Diencephalon (tissue), 1 donor: ENCODE data around the gene ASPHD1. TPM values are rescaled to one million over a fixed set of nuclear protein-coding genes. Genes with fewer than 3 reads are reported as not detected.

Source experiments
- total RNA-seq: library from RNA; depleted of rRNA; stranded (reverse); fragments of >200 nt; gene quantifications from one replicate; pipeline ENCODE4 v1.2.3, GENCODE V29; 2014

ASPHD1 gene
- total RNA-seq: 14.8 TPM

GRCh38 chr16:29900102-29900887 lies at the start of gene ASPHD1:
Gene ASPHD1, plus strand, starts transcription at chr16:29900488. Its CDS starts 484 bp downstream, at chr16:29900972.

GRCh38 chr16:29862884-29863668 lies 37.2 kb upstream of the ASPHD1 start, which contains the start of gene CDIPT:
Gene CDIPT, minus strand, starts transcription at chr16:29863226. Its CDS starts 369 bp downstream, at chr16:29862857.

DNA sequence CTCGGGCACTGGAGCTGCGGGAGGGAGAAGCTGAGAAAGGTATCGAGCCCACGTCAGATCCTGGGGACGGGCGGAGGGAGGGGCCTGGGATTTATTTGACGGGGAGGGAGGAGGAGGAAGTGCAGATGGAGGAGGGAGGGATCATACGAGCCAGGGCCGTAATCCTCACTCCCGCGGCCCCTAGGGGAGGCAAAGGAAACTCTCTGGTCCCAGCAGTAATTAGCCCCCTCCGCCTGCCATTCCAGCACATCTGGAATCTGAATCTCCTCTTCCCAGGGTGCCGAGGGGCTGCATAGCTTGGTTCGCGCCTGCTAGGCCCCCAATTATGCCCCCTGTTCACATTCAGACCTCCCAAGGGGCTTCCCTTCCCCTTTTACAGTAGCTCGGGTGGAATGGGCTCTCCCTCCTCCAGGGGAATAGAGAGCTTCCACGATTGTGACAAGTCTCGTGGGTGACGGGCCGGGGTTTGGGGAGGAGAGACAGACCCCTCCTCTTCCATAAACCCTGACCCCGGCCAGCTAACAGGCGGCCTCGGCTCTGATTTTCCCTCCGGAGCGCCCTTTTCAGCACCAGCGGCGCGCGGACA lies 679 bp upstream of the ASPHD1 start, which contains the start of gene SEZ6L2:
Gene SEZ6L2, minus strand, starts transcription at position 35 of the 586 bp plus-strand sequence. CDS start 531 bp downstream, outside the sequence.

DNA sequence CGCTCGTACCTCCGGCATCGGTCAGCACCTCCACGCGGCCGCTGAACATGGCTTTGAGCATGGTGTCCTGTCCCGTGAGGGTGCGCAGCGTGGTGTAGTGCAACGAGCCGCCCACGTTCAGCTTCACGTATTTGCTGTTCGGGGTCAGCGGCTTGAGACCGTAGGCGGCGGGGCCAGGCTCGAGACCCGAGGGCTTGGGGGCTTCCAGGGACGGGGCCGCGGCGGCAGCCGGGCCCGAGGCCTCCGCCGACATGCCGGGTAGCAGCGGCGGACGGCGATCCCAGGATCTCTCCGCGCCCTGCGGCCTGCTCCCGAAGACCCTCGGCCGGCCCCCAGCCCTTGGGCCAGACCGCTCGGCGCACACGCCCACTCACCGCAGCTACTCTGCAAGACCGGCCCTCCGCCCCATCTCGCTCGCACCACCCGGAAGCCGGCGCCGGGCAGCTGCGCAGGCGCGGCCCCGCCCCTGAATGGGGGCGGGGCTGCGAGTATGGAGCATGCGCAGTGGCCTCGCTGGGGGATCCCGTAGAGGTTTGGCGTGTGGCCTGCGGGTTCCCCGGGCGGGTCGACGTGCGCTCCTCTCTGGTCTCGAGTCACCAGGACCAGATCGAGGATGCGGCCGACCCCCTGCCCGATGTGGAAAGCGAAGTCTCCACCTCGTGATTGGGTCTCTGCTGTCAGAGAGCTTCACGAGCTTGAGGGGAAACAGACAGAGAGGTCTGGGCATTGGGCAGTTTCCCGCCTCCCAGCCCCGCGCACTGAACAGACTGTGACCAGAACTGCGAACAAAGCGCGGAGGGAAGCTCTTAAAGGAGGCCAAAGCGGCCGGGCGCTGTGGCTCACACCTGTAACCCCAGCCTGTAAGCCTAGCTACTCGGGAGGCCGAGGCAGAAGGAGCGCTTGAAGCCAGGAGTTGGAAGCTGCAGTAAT lies 25.8 kb downstream of the ASPHD1 start, which contains the start of gene KCTD13:
Gene KCTD13, minus strand, starts transcription at position 446 of the 930 bp plus-strand sequence. Its CDS starts 193 bp downstream, at position 253.

Other genes starting within 250 kb of the ASPHD1 start
- gene SPN, start 237.2 kb upstream of the ASPHD1 start, total RNA-seq: 0.23 TPM
- gene QPRT, start 221.3 kb upstream of the ASPHD1 start, total RNA-seq: 4.8 TPM
- 0.69 TPM for gene C16orf54, start 154.5 kb upstream of the ASPHD1 start, total RNA-seq
- not detected for gene ZG16, start 122.2 kb upstream of the ASPHD1 start, total RNA-seq
- 48.0 TPM for gene KIF22, start 109.7 kb upstream of the ASPHD1 start, total RNA-seq
- gene MAZ, start 94.0 kb upstream of the ASPHD1 start, total RNA-seq: 275 TPM
- 34.1 TPM for gene PRRT2, start 88.3 kb upstream of the ASPHD1 start, total RNA-seq
- 10.6 TPM for gene PAGR1, start 84.3 kb upstream of the ASPHD1 start, total RNA-seq
- gene MVP, start 80.0 kb upstream of the ASPHD1 start, total RNA-seq: 9.2 TPM
- 61.1 TPM for gene CDIPT, start 37.3 kb upstream of the ASPHD1 start, total RNA-seq
- 88.1 TPM for gene SEZ6L2, start 938 bp upstream of the ASPHD1 start, total RNA-seq
- gene KCTD13, start 25.7 kb downstream of the ASPHD1 start, total RNA-seq: 21.5 TPM
- 35.1 TPM for gene TMEM219, start 61.6 kb downstream of the ASPHD1 start, total RNA-seq
- 71.3 TPM for gene TAOK2, start 73.4 kb downstream of the ASPHD1 start, total RNA-seq
- gene HIRIP3, start 95.1 kb downstream of the ASPHD1 start, total RNA-seq: 12.0 TPM
- 27.7 TPM for gene INO80E, start 95.8 kb downstream of the ASPHD1 start, total RNA-seq
- 12.5 TPM for gene DOC2A, start 110.5 kb downstream of the ASPHD1 start, total RNA-seq
- gene C16orf92, start 122.7 kb downstream of the ASPHD1 start, total RNA-seq: not detected
- gene TLCD3B, start 130.8 kb downstream of the ASPHD1 start, total RNA-seq: 24.7 TPM
- gene ALDOA, start 165.3 kb downstream of the ASPHD1 start, total RNA-seq: 186 TPM
- gene PPP4C, start 175.5 kb downstream of the ASPHD1 start, total RNA-seq: 84.9 TPM
- gene TBX6, start 191.4 kb downstream of the ASPHD1 start, total RNA-seq: 0.23 TPM
- 21.2 TPM for gene YPEL3, start 195.7 kb downstream of the ASPHD1 start, total RNA-seq
- gene GDPD3, start 213.0 kb downstream of the ASPHD1 start, total RNA-seq: 0.46 TPM
- gene MAPK3, start 222.7 kb downstream of the ASPHD1 start, total RNA-seq: 28.6 TPM